HG03064 (cell line): ENCODE results near the gene PLA2G6.
"Not testable (repeated sequence)": the region's sequence is repeated elsewhere in the genome, so short reads cannot be mapped to it uniquely, and the experiment has no call there.

Experiments
- ATAC-seq: cut with Tn5 transposase; IDR thresholded peaks from one replicate; pipeline ENCODE4 v1.9.1; 2021; ENCODE audit warnings: low read depth; ENCODE audit not compliant: unreplicated experiment

PLA2G6 gene

GRCh38 chr22:38086942-38087341, 94.7 kb downstream of the PLA2G6 start:
- ATAC-seq, result no peak

GRCh38 chr22:38086001-38086845, 95.4 kb downstream of the PLA2G6 start:
- ATAC-seq, result no peak

GRCh38 chr22:38085501-38085900, 96.1 kb downstream of the PLA2G6 start:
- no peak for ATAC-seq

GRCh38 chr22:38085056-38085455, 96.6 kb downstream of the PLA2G6 start:
- no peak for ATAC-seq

- ATAC-seq, result no peak
Observed at GRCh38 chr22:38083931-38084631, 97.5 kb downstream of the PLA2G6 start, which contains the start of gene SLC16A8. Gene SLC16A8 (minus strand): TSS chr22:38084184. CDS start chr22:38082873, 1,311 bp downstream.

GRCh38 chr22:38082986-38083710, 98.5 kb downstream of the PLA2G6 start:
- no peak for ATAC-seq

GRCh38 chr22:38081941-38082828, 99.4 kb downstream of the PLA2G6 start:
- ATAC-seq, result no peak

GRCh38 chr22:38081636-38081940, 100.0 kb downstream of the PLA2G6 start:
- no peak for ATAC-seq

- ATAC-seq, result no peak
Observed at GRCh38 chr22:38080850-38081635, 100.6 kb downstream of the PLA2G6 start.

- no peak for ATAC-seq
Observed at GRCh38 chr22:38080474-38080849, 101.2 kb downstream of the PLA2G6 start.

GRCh38 chr22:38079804-38080203, 101.8 kb downstream of the PLA2G6 start:
- no peak for ATAC-seq

- not testable (repeated sequence) for ATAC-seq
Observed at GRCh38 chr22:38079208-38079607, 102.4 kb downstream of the PLA2G6 start.

GRCh38 chr22:38078046-38078840, 103.4 kb downstream of the PLA2G6 start:
- no peak for ATAC-seq

- no peak for ATAC-seq
Observed at GRCh38 chr22:38077595-38077994, 104.0 kb downstream of the PLA2G6 start.

- no peak for ATAC-seq
Observed at GRCh38 chr22:38077096-38077495, 104.5 kb downstream of the PLA2G6 start.

GRCh38 chr22:38075961-38076360, 105.7 kb downstream of the PLA2G6 start:
- no peak for ATAC-seq

- ATAC-seq, result no peak
Observed at GRCh38 chr22:38075105-38075825, 106.4 kb downstream of the PLA2G6 start.
